Measurements from ENCODE around the gene DGKD.

GRCh38 chr2:233375490-233376314 is 21.4 kb downstream of the DGKD start:
- TF ChIP-seq GATA2 (IDR thresholded peaks at IDR 0.05; ENCODE audit: low read depth, low read length) (no peak), GATA3 (IDR thresholded peaks at IDR 0.05; ENCODE audit: low read depth, low read length) (no peak)

Measured in SH-SY5Y (cell line).